Measurements from ENCODE around the gene RNF123. TPM values are rescaled to one million over a fixed set of nuclear protein-coding genes. Genes with fewer than 3 reads are reported as not detected.

The RNF123 gene
- total RNA-seq, 1 donor from 2014 or later = 60.4 TPM

GRCh38 chr3:49703956-49704355 lies 14.6 kb downstream of the RNF123 start:
- no peak for DNase-seq

- no peak for DNase-seq
These were observed 15.3 kb downstream of the RNF123 start for GRCh38 chr3:49704629-49705028.

- DNase-seq = no peak
These were observed 16.1 kb downstream of the RNF123 start for GRCh38 chr3:49705390-49705960.

GRCh38 chr3:49706456-49707112 lies 17.2 kb downstream of the RNF123 start:
- DNase-seq = no peak

GRCh38 chr3:49707113-49707480 lies 17.7 kb downstream of the RNF123 start:
- DNase-seq = no peak

- no peak for DNase-seq
These were observed 20.5 kb downstream of the RNF123 start for GRCh38 chr3:49709852-49710251.

- no peak for DNase-seq
These were observed 22.1 kb downstream of the RNF123 start for GRCh38 chr3:49711489-49711888.

GRCh38 chr3:49712166-49712565 lies 22.8 kb downstream of the RNF123 start:
- no peak for DNase-seq

- no peak for DNase-seq
These were observed 23.4 kb downstream of the RNF123 start for GRCh38 chr3:49712631-49713317.

GRCh38 chr3:49713336-49714105 lies 24.2 kb downstream of the RNF123 start:
- DNase-seq = no peak

- DNase-seq = no peak
These were observed 25.6 kb downstream of the RNF123 start for GRCh38 chr3:49714728-49715550.

- DNase-seq = no peak
These were observed 26.3 kb downstream of the RNF123 start for GRCh38 chr3:49715611-49716121.

- no peak for DNase-seq
These were observed 26.8 kb downstream of the RNF123 start for GRCh38 chr3:49716169-49716568.

- no peak for DNase-seq
These were observed 27.4 kb downstream of the RNF123 start for GRCh38 chr3:49716691-49717210.

GRCh38 chr3:49717211-49717958 lies 28.0 kb downstream of the RNF123 start:
- no peak for DNase-seq

GRCh38 chr3:49717959-49718857 lies 28.9 kb downstream of the RNF123 start:
- peak; percentile 63 for DNase-seq

GRCh38 chr3:49718858-49719213 lies 29.5 kb downstream of the RNF123 start:
- peak; percentile 23 for DNase-seq

- DNase-seq = peak; percentile 96
These were observed 30.0 kb downstream of the RNF123 start, which contains the start of gene AMIGO3 for GRCh38 chr3:49719214-49719884. Gene AMIGO3, minus strand, starts transcription at chr3:49719684. Its CDS starts 219 bp downstream, at chr3:49719465.

All from tongue (tissue), 2 donors.